Liver (tissue), 9 donors: Measurements from ENCODE around the gene CWC22. TPM values are rescaled to one million over a fixed set of nuclear protein-coding genes. Genes with fewer than 3 reads are reported as not detected.

Experiments used
- DNase-seq: peaks from one replicate; pipeline ENCODE4 v3.0.0-alpha.2; 2017; ENCODE audit warnings: low spot score
- H3K27ac ChIP-seq, 2 donors: one replicate each; pipeline ENCODE4 v1.7.0; 2013; ENCODE audit warnings: inconsistent platforms in 2 of 2, low read length in 2 of 2, control low read depth in 1 of 2, low read depth in 1 of 2, mild to moderate bottlenecking in 1 of 2
- H3K27me3 ChIP-seq, 4 donors: one replicate each; pipeline versions ENCODE4 v1.6.1 to v1.7.0; 2013; ENCODE audit warnings: low read length in 3 of 4, inconsistent platforms in 1 of 4, mild to moderate bottlenecking in 1 of 4, moderate library complexity in 1 of 4; ENCODE audit not compliant: control insufficient read depth in 4 of 4, insufficient read depth in 4 of 4
- H3K36me3 ChIP-seq, 4 donors: one replicate each; pipeline versions ENCODE4 v1.6.1 to v1.7.0; 2013; ENCODE audit warnings: low read length in 3 of 4, mild to moderate bottlenecking in 3 of 4, low read depth in 1 of 4, moderate library complexity in 1 of 4; ENCODE audit not compliant: control insufficient read depth in 4 of 4, insufficient read depth in 3 of 4
- H3K4me1 ChIP-seq, 4 donors: one replicate each; pipeline versions ENCODE4 v1.6.1 to v1.7.0; 2013; ENCODE audit warnings: low read length in 3 of 4, mild to moderate bottlenecking in 3 of 4, moderate library complexity in 1 of 4; ENCODE audit not compliant: control insufficient read depth in 4 of 4, insufficient read depth in 4 of 4
- H3K4me3 ChIP-seq, 3 donors: one replicate each; pipeline versions ENCODE4 v1.6.1 to v1.7.0; 2013; ENCODE audit warnings: low read length in 3 of 3, control low read depth in 1 of 3, low read depth in 1 of 3, mild to moderate bottlenecking in 1 of 3
- H3K9ac ChIP-seq, 2 donors: one replicate each; pipeline ENCODE4 v1.7.0; 2013; ENCODE audit warnings: low read length in 2 of 2, mild to moderate bottlenecking in 2 of 2, moderate library complexity in 2 of 2, control low read depth in 1 of 2, low read depth in 1 of 2
- H3K9me3 ChIP-seq, 4 donors: one replicate each; pipeline versions ENCODE4 v1.6.1 to v1.7.0; 2013; ENCODE audit warnings: low read length in 3 of 4; ENCODE audit not compliant: control insufficient read depth in 4 of 4
- CTCF ChIP-seq: fragments of 150-350 bp; IDR thresholded peaks from 2 replicates; pipeline ENCODE4 v1.5.1; 2017; ENCODE audit warnings: improper control_type of control experiment, low read depth, low read length; ENCODE audit not compliant: missing input control
- EGR1 ChIP-seq, 2 donors: IDR thresholded peaks; 2 replicates each; pipeline ENCODE4 v1.6.1; 2016 to 2018; ENCODE audit warnings: antibody characterized with exemption in 2 of 2, low read depth in 2 of 2
- FOXA1 ChIP-seq: IDR thresholded peaks from 2 replicates; pipeline ENCODE4 v1.6.1; 2016; ENCODE audit warnings: antibody characterized with exemption
- FOXA2 ChIP-seq: IDR thresholded peaks from 2 replicates; pipeline ENCODE4 v1.6.1; 2016; ENCODE audit warnings: antibody characterized with exemption
- GABPA ChIP-seq, 2 donors: IDR thresholded peaks in 1 of 2; conservative IDR thresholded peaks in 1 of 2; 2 replicates each; pipeline ENCODE4 v1.6.1; 2016; ENCODE audit warnings: antibody characterized with exemption in 2 of 2, mild to moderate bottlenecking in 1 of 2, moderate library complexity in 1 of 2
- HNF4A ChIP-seq, 2 donors: conservative IDR thresholded peaks; 2 replicates each; pipeline ENCODE4 v1.6.1; 2016; ENCODE audit warnings: antibody characterized with exemption in 2 of 2, mild to moderate bottlenecking in 2 of 2
- HNF4G ChIP-seq: IDR thresholded peaks from 2 replicates; pipeline ENCODE4 v1.6.1; 2016; ENCODE audit warnings: antibody characterized with exemption
- JUND ChIP-seq, 2 donors: IDR thresholded peaks; 2 replicates each; pipeline ENCODE4 v1.6.1; 2016; ENCODE audit warnings: antibody characterized with exemption in 2 of 2
- MAX ChIP-seq: IDR thresholded peaks from 2 replicates; pipeline ENCODE4 v1.6.1; 2016; ENCODE audit warnings: antibody characterized with exemption
- NR2F2 ChIP-seq: IDR thresholded peaks from 2 replicates; pipeline ENCODE4 v1.6.1; 2016; ENCODE audit warnings: antibody characterized with exemption
- RAD21 ChIP-seq, 2 donors: IDR thresholded peaks; 2 replicates each; pipeline ENCODE4 v1.6.1; 2016; ENCODE audit warnings: antibody characterized with exemption in 2 of 2, mild to moderate bottlenecking in 2 of 2
- REST ChIP-seq: IDR thresholded peaks from 2 replicates; pipeline ENCODE4 v1.6.1; 2016; ENCODE audit warnings: antibody characterized with exemption, mild to moderate bottlenecking
- RXRA ChIP-seq, 2 donors: IDR thresholded peaks; 2 replicates each; pipeline ENCODE4 v1.6.1; 2017 to 2018; ENCODE audit warnings: antibody characterized with exemption in 2 of 2, mild to moderate bottlenecking in 1 of 2
- SP1 ChIP-seq: IDR thresholded peaks from 2 replicates; pipeline ENCODE4 v1.6.1; 2018; ENCODE audit warnings: antibody characterized with exemption, mild to moderate bottlenecking
- TAF1 ChIP-seq: conservative IDR thresholded peaks from 2 replicates; pipeline ENCODE4 v1.6.1; 2016; ENCODE audit warnings: antibody characterized with exemption, mild to moderate bottlenecking
- YY1 ChIP-seq: IDR thresholded peaks from 2 replicates; pipeline ENCODE4 v1.6.1; 2016; ENCODE audit warnings: antibody characterized with exemption, mild to moderate bottlenecking
- ZBTB33 ChIP-seq: IDR thresholded peaks from 2 replicates; pipeline ENCODE4 v1.6.1; 2016; ENCODE audit warnings: antibody characterized with exemption
- WGBS: extraction: QIAGEN DNeasy Blood & Tissue Kit; methylation state at CpG from one replicate; pipeline ENCODE4 v1.1.7; 2013; 5-methylcytosine and 5-hydroxymethylcytosine counted together
- polyA plus RNA-seq, 2 donors: library from polyadenylated mRNA; stranded (reverse) in 1 of 2; unstranded in 1 of 2; fragments of 200-250 nt in 1 of 2; fragments of >200 nt in 1 of 2; fragmentation: Nextera tagmentation in 1 of 2; extraction: Ambion mirVana in 1 of 2; gene quantifications; one replicate each; pipeline versions ENCODE4 v1.2.1 to v1.2.3, GENCODE V29; 2013 to 2015
- total RNA-seq, 2 donors: library from RNA; depleted of rRNA; stranded (reverse); fragments of >200 nt; gene quantifications; one replicate each; pipeline ENCODE4 v1.2.3, GENCODE V29; 2014
- TF ChIP-seq, protein P1 (sequence below): IDR thresholded peaks from 2 replicates; pipeline ENCODE4 v1.6.1; 2016; ENCODE audit warnings: antibody characterized with exemption
- donor health status: healthy.
- donor health status: healthy.
- donor health status: healthy.
- donor health status: healthy.
- donor health status: healthy.

CWC22 gene
- total RNA-seq, result 10 to 100 TPM; 10.3 to 12.0 TPM
- polyA plus RNA-seq, result 1 to 10 TPM; 4.4 to 5.2 TPM

GRCh38 chr2:180006781-180007579, at the start of gene CWC22:
TSS of gene CWC22 (minus strand) at chr2:180007297. CDS start at chr2:179993341, 13,956 bp downstream.
- WGBS, result under 1% methylated on average over 46 of the region's 46 CpGs
- H3K9ac ChIP-seq, result peak within 1 kb of the TSS; percentile 79 to 98
- DNase-seq, result peak; percentile 82
- H3K27me3 ChIP-seq, result no peaks in the 10 kb centered on the region
- no peaks in the 10 kb centered on the region for H3K36me3 ChIP-seq
- H3K27ac ChIP-seq, result peak within 1 kb of the TSS; percentile 95 to 97
- H3K4me1 ChIP-seq, result peaks cover 0 to 14% (median 9%) of the 10 kb centered on the region in 4 donors
- peak; percentile 100 for TF ChIP-seq YY1
- TF ChIP-seq HNF4G, result no peak
- TF ChIP-seq TAF1, result peak; percentile 82
- no peak for TF ChIP-seq EGR1 (IDR thresholded peaks at IDR 0.05; ENCODE audit: low read depth in 2 of 2)
- peak in 1 of 2 donors; percentile 29 for TF ChIP-seq RXRA (IDR thresholded peaks at IDR 0.05)
- TF ChIP-seq CTCF, result no peak
- peak; percentile 77 to 78 for TF ChIP-seq HNF4A (conservative IDR thresholded peaks at IDR 0.05)
- peak; percentile 86 to 96 for TF ChIP-seq GABPA (IDR thresholded peaks at IDR 0.05 in 1 of 2, conservative IDR thresholded peaks at IDR 0.05 in 1 of 2)
- no peak for TF ChIP-seq NR2F2
- peak; percentile 56 for TF ChIP-seq ZBTB33
- TF ChIP-seq REST, result peak; percentile 45
- peak; percentile 7 to 13 for TF ChIP-seq JUND (IDR thresholded peaks at IDR 0.05)
- TF ChIP-seq SP1, result peak; percentile 30
- no peak for TF ChIP-seq RAD21 (IDR thresholded peaks at IDR 0.05)
- TF ChIP-seq, protein P1, sequence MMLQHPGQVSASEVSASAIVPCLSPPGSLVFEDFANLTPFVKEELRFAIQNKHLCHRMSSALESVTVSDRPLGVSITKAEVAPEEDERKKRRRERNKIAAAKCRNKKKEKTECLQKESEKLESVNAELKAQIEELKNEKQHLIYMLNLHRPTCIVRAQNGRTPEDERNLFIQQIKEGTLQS, result peak; percentile 34
- TF ChIP-seq MAX, result peak; percentile 21
- no peak for TF ChIP-seq FOXA2
- no peak for TF ChIP-seq FOXA1
- peak within 1 kb of the TSS; percentile 77 to 100 (median 99) for H3K4me3 ChIP-seq
- H3K9me3 ChIP-seq, result no peaks in the 10 kb centered on the region
